Loucy (cell line): ENCODE data around the gene C5orf15.

Source experiments
- CTCF ChIP-seq: fragments of 200-600 bp; sonication (generic); conservative IDR thresholded peaks from 2 replicates; pipeline ENCODE4 v1.5.1; 2014; ENCODE audit warnings: mild to moderate bottlenecking, antibody characterized with exemption, low read length
- EZH2phosphoT487 ChIP-seq: fragments of 200-600 bp; IDR thresholded peaks from 2 replicates; pipeline ENCODE4 v1.6.1; 2018; ENCODE audit warnings: antibody characterized with exemption, mild to moderate bottlenecking, moderate library complexity, borderline replicate concordance

- TF ChIP-seq CTCF (no peak), EZH2phosphoT487 (no peak)
Observed at GRCh38 chr5:133980652-133981051, 12.2 kb upstream of the C5orf15 start.
